Smooth muscle cell (in vitro differentiated cells): ENCODE results near the gene GTPBP8. TPM values are rescaled to one million over a fixed set of nuclear protein-coding genes. Genes with fewer than 3 reads are reported as not detected.
A peak's percentile ranks its signal among the peaks of the same experiment; 100 is the strongest.

Experiments
- DNase-seq: peaks from one replicate; lab custom pipeline; 2025; ENCODE audit not compliant: unreplicated experiment; lab: John Stamatoyannopoulos, UW
- H2AFZ ChIP-seq: fragments of 200-600 bp; sonication (generic); 2 replicates; pipeline ENCODE4 v1.6.0; 2016; ENCODE audit warnings: antibody characterized with exemption, low read depth, mild to moderate bottlenecking
- H3F3A ChIP-seq: fragments of 200-600 bp; sonication (generic); 2 replicates; pipeline ENCODE4 v1.6.0; 2017; ENCODE audit warnings: antibody characterized with exemption, low read depth
- H3K27ac ChIP-seq: fragments of 200-600 bp; sonication (generic); 2 replicates; pipeline ENCODE4 v1.5.1; 2016; ENCODE audit warnings: low read depth, mild to moderate bottlenecking
- H3K27me3 ChIP-seq: fragments of 200-600 bp; sonication (generic); 2 replicates; pipeline ENCODE4 v1.6.1; 2016; ENCODE audit warnings: low read depth, mild to moderate bottlenecking
- H3K36me3 ChIP-seq: fragments of 200-600 bp; sonication (generic); 2 replicates; pipeline ENCODE4 v1.5.1; 2016; ENCODE audit warnings: low read depth
- H3K4me1 ChIP-seq: fragments of 200-600 bp; sonication (generic); 2 replicates; pipeline ENCODE4 v1.5.1; 2016; ENCODE audit warnings: low read depth
- H3K4me2 ChIP-seq: fragments of 200-600 bp; sonication (generic); 2 replicates; pipeline ENCODE4 v1.6.0; 2016; ENCODE audit warnings: mild to moderate bottlenecking
- H3K4me3 ChIP-seq: fragments of 200-600 bp; sonication (generic); 2 replicates; pipeline ENCODE4 v1.5.1; 2016; ENCODE audit warnings: mild to moderate bottlenecking
- H3K79me2 ChIP-seq: fragments of 200-600 bp; sonication (generic); 2 replicates; pipeline ENCODE4 v1.6.0; 2016; ENCODE audit warnings: low read depth, mild to moderate bottlenecking
- H3K9ac ChIP-seq: fragments of 200-600 bp; sonication (generic); 2 replicates; pipeline ENCODE4 v1.6.0; 2016; ENCODE audit warnings: low read depth
- H3K9me3 ChIP-seq: fragments of 200-600 bp; sonication (generic); replicated peaks from 2 replicates; pipeline ENCODE4 v1.5.1; 2016; ENCODE audit warnings: low read depth
- H4K20me1 ChIP-seq: fragments of 200-600 bp; sonication (generic); 2 replicates; pipeline ENCODE4 v1.6.0; 2016; ENCODE audit warnings: low read depth
- CTCF ChIP-seq: fragments of 200-600 bp; sonication (generic); IDR thresholded peaks from 2 replicates; pipeline ENCODE4 v1.5.1; 2017; ENCODE audit warnings: borderline replicate concordance, mild to moderate bottlenecking, antibody characterized with exemption; ENCODE audit not compliant: insufficient read depth, poor library complexity, severe bottlenecking
- WGBS: methylation state at CpG from one replicate; pipeline ENCODE4 v1.1.7; 2016; ENCODE audit warnings: low lambda C conversion rate; 5-methylcytosine and 5-hydroxymethylcytosine counted together
- polyA plus RNA-seq: library from polyadenylated mRNA; unstranded; fragments of >200 nt; fragmentation: Nextera tagmentation; extraction: Ambion mirVana; gene quantifications from 2 replicates; pipeline ENCODE4 v1.2.1, GENCODE V29; 2016
- total RNA-seq: library from RNA; depleted of rRNA; stranded (reverse); fragments of >200 nt; gene quantifications from 2 replicates; pipeline ENCODE4 v1.2.3, GENCODE V29; 2014

GTPBP8 gene
- total and polyA plus RNA-seq, 2 experiments from 2014 or later: 10.2 to 21.5 TPM

GRCh38 chr3:112958811-112959560 lies 31.8 kb upstream of the GTPBP8 start:
- peak overlapping the region; percentile 6 for H2AFZ ChIP-seq
- no peak overlapping the region for H3K9ac ChIP-seq
- H3K27me3 ChIP-seq: no peaks in the 10 kb centered on the region
- no peak overlapping the region for H3K4me3 ChIP-seq
- no peaks in the 10 kb centered on the region for H4K20me1 ChIP-seq
- no peak overlapping the region for H3K4me2 ChIP-seq
- H3K9me3 ChIP-seq: no peaks in the 10 kb centered on the region
- TF ChIP-seq CTCF: no peak
- H3K79me2 ChIP-seq: no peaks in the 10 kb centered on the region
- 82% methylated on average over 6 of the region's 6 CpGs for WGBS
- no peaks in the 10 kb centered on the region for H3F3A ChIP-seq
- no peak for DNase-seq
- no peaks in the 10 kb centered on the region for H3K36me3 ChIP-seq
- no peaks in the 10 kb centered on the region for H3K4me1 ChIP-seq
- H3K27ac ChIP-seq: no peak overlapping the region

GRCh38 chr3:112963683-112964082 lies 27.1 kb upstream of the GTPBP8 start:
- Histone ChIP-seq H3K36me3 (no peaks in the 10 kb centered on the region), H3K27me3 (no peaks in the 10 kb centered on the region), H2AFZ (no peak overlapping the region), H4K20me1 (no peaks in the 10 kb centered on the region), H3K4me1 (no peaks in the 10 kb centered on the region), H3K9ac (no peak overlapping the region), H3K9me3 (no peaks in the 10 kb centered on the region), H3K4me2 (no peak overlapping the region), H3K4me3 (no peak overlapping the region), H3K79me2 (no peaks in the 10 kb centered on the region), H3F3A (no peaks in the 10 kb centered on the region), H3K27ac (no peak overlapping the region)
- no peak for DNase-seq
- no peak for TF ChIP-seq CTCF

- Histone ChIP-seq H3K9ac (no peak overlapping the region), H3F3A (no peaks in the 10 kb centered on the region), H4K20me1 (no peaks in the 10 kb centered on the region), H3K4me3 (no peak overlapping the region), H2AFZ (no peak overlapping the region), H3K27me3 (no peaks in the 10 kb centered on the region), H3K27ac (no peak overlapping the region), H3K36me3 (no peaks in the 10 kb centered on the region), H3K4me2 (no peak overlapping the region), H3K9me3 (no peaks in the 10 kb centered on the region), H3K79me2 (no peaks in the 10 kb centered on the region), H3K4me1 (no peaks in the 10 kb centered on the region)
- whole genome bisulfite sequencing: 90% methylated on average over 6 of the region's 6 CpGs
- no peak for TF ChIP-seq CTCF
- DNase-seq: no peak
Measured at GRCh38 chr3:112965656-112966055, 25.1 kb upstream of the GTPBP8 start.

GRCh38 chr3:112966633-112967032 lies 24.2 kb upstream of the GTPBP8 start:
- H3K4me1 ChIP-seq: no peaks in the 10 kb centered on the region
- no peaks in the 10 kb centered on the region for H3K36me3 ChIP-seq
- TF ChIP-seq CTCF: no peak
- H3K9me3 ChIP-seq: no peaks in the 10 kb centered on the region
- H3K9ac ChIP-seq: no peak overlapping the region
- no peaks in the 10 kb centered on the region for H4K20me1 ChIP-seq
- no peak for DNase-seq
- H2AFZ ChIP-seq: no peak overlapping the region
- no peak overlapping the region for H3K4me2 ChIP-seq
- no peaks in the 10 kb centered on the region for H3F3A ChIP-seq
- H3K79me2 ChIP-seq: no peaks in the 10 kb centered on the region
- H3K27me3 ChIP-seq: peaks cover 2% of the 10 kb centered on the region
- H3K27ac ChIP-seq: no peak overlapping the region
- H3K4me3 ChIP-seq: no peak overlapping the region
- 98% methylated on average over 2 of the region's 2 CpGs for WGBS
